Measurements from ENCODE around the gene BACE2.
"Not testable (repeated sequence)": the region's sequence is repeated elsewhere in the genome, so short reads cannot be mapped to it uniquely, and the experiment has no call there.

BACE2 gene

GRCh38 chr21:41189150-41189745, 21.3 kb downstream of the BACE2 start:
- H3K9me3 ChIP-seq (ENCODE audit: insufficient read depth, low read length), result no peaks in the 10 kb centered on the region
- no peaks in the 10 kb centered on the region for H3K27me3 ChIP-seq (ENCODE audit: low read length)
- H4K20me1 ChIP-seq (ENCODE audit: low read depth, low read length), result no peaks in the 10 kb centered on the region
- no peak overlapping the region for H3K27ac ChIP-seq (ENCODE audit: low read depth, low read length)
- H3K79me2 ChIP-seq (ENCODE audit: insufficient read depth, low read length), result no peaks in the 10 kb centered on the region
- no peaks in the 10 kb centered on the region for H3K36me3 ChIP-seq (ENCODE audit: low read length)
- no peak overlapping the region for H3K4me3 ChIP-seq (ENCODE audit: insufficient read depth, low read length, poor library complexity, severe bottlenecking)
- H3F3A ChIP-seq (ENCODE audit: insufficient read depth), result no peaks in the 10 kb centered on the region
- no peaks in the 10 kb centered on the region for H3K9me2 ChIP-seq (replicated peaks; ENCODE audit: insufficient read depth, low read length)
- TF ChIP-seq CTCF (IDR thresholded peaks at IDR 0.05; ENCODE audit: insufficient read depth, low read length, poor library complexity, severe bottlenecking) (no peak), EZH2phosphoT487 (conservative IDR thresholded peaks at IDR 0.05; ENCODE audit: low read length) (no peak)
- no peak overlapping the region for H3K4me2 ChIP-seq (ENCODE audit: low read depth, low read length, poor library complexity, severe bottlenecking)
- H2AFZ ChIP-seq (ENCODE audit: low read depth, low read length, severe bottlenecking), result no peak overlapping the region
- no peak overlapping the region for H3K9ac ChIP-seq (ENCODE audit: low read length)

- not testable (repeated sequence) for H3K9ac ChIP-seq (ENCODE audit: low read length); H2AFZ ChIP-seq (ENCODE audit: low read depth, low read length, severe bottlenecking); H3K9me2 ChIP-seq (replicated peaks; ENCODE audit: insufficient read depth, low read length); H3K4me3 ChIP-seq (ENCODE audit: insufficient read depth, low read length, poor library complexity, severe bottlenecking); H3K27ac ChIP-seq (ENCODE audit: low read depth, low read length); H3K27me3 ChIP-seq (ENCODE audit: low read length); H3K79me2 ChIP-seq (ENCODE audit: insufficient read depth, low read length); H4K20me1 ChIP-seq (ENCODE audit: low read depth, low read length); H3K4me2 ChIP-seq (ENCODE audit: low read depth, low read length, poor library complexity, severe bottlenecking); H3K36me3 ChIP-seq (ENCODE audit: low read length); H3K9me3 ChIP-seq (ENCODE audit: insufficient read depth, low read length); H3F3A ChIP-seq (ENCODE audit: insufficient read depth)
These were observed 24.6 kb downstream of the BACE2 start for GRCh38 chr21:41192552-41192951.

- TF ChIP-seq CTCF (IDR thresholded peaks at IDR 0.05; ENCODE audit: insufficient read depth, low read length, poor library complexity, severe bottlenecking) (no peak), EZH2phosphoT487 (conservative IDR thresholded peaks at IDR 0.05; ENCODE audit: low read length) (no peak)
- Histone ChIP-seq H3K9me3 (ENCODE audit: insufficient read depth, low read length) (no peaks in the 10 kb centered on the region), H3K79me2 (ENCODE audit: insufficient read depth, low read length) (no peaks in the 10 kb centered on the region), H2AFZ (ENCODE audit: low read depth, low read length, severe bottlenecking) (no peak overlapping the region), H3K4me2 (ENCODE audit: low read depth, low read length, poor library complexity, severe bottlenecking) (no peak overlapping the region), H3K27me3 (ENCODE audit: low read length) (no peaks in the 10 kb centered on the region), H3K4me3 (ENCODE audit: insufficient read depth, low read length, poor library complexity, severe bottlenecking) (no peak overlapping the region), H3K36me3 (ENCODE audit: low read length) (no peaks in the 10 kb centered on the region), H3K9me2 (replicated peaks; ENCODE audit: insufficient read depth, low read length) (no peaks in the 10 kb centered on the region), H3K9ac (ENCODE audit: low read length) (no peak overlapping the region), H4K20me1 (ENCODE audit: low read depth, low read length) (no peaks in the 10 kb centered on the region), H3F3A (ENCODE audit: insufficient read depth) (no peaks in the 10 kb centered on the region), H3K27ac (ENCODE audit: low read depth, low read length) (no peak overlapping the region)
These were observed 27.4 kb downstream of the BACE2 start for GRCh38 chr21:41195311-41195710.

- Histone ChIP-seq H4K20me1 (ENCODE audit: low read depth, low read length) (no peaks in the 10 kb centered on the region), H3K4me2 (ENCODE audit: low read depth, low read length, poor library complexity, severe bottlenecking) (no peak overlapping the region), H3K9me2 (replicated peaks; ENCODE audit: insufficient read depth, low read length) (no peaks in the 10 kb centered on the region), H3F3A (ENCODE audit: insufficient read depth) (no peaks in the 10 kb centered on the region), H3K9me3 (ENCODE audit: insufficient read depth, low read length) (no peaks in the 10 kb centered on the region), H3K79me2 (ENCODE audit: insufficient read depth, low read length) (no peaks in the 10 kb centered on the region), H2AFZ (ENCODE audit: low read depth, low read length, severe bottlenecking) (no peak overlapping the region), H3K36me3 (ENCODE audit: low read length) (no peaks in the 10 kb centered on the region), H3K4me3 (ENCODE audit: insufficient read depth, low read length, poor library complexity, severe bottlenecking) (no peak overlapping the region), H3K27ac (ENCODE audit: low read depth, low read length) (no peak overlapping the region), H3K27me3 (ENCODE audit: low read length) (no peaks in the 10 kb centered on the region), H3K9ac (ENCODE audit: low read length) (no peak overlapping the region)
- TF ChIP-seq EZH2phosphoT487 (conservative IDR thresholded peaks at IDR 0.05; ENCODE audit: low read length) (no peak), CTCF (IDR thresholded peaks at IDR 0.05; ENCODE audit: insufficient read depth, low read length, poor library complexity, severe bottlenecking) (no peak)
These were observed 29.0 kb downstream of the BACE2 start for GRCh38 chr21:41196993-41197392.
